ENCODE results near the gene NRROS.
A peak's percentile ranks its signal among the peaks of the same experiment; 100 is the strongest.
"Not testable (repeated sequence)": the region's sequence is repeated elsewhere in the genome, so short reads cannot be mapped to it uniquely, and the experiment has no call there.

The NRROS gene

GRCh38 chr3:196636369-196637349 lies 2.8 kb upstream of the NRROS start:
- no peaks in the 10 kb centered on the region for H3K36me3 ChIP-seq (ENCODE audit: control insufficient read depth, insufficient read depth, low read length)
- no peak overlapping the region for H3K27ac ChIP-seq (ENCODE audit: insufficient read depth, low read length, poor library complexity, severe bottlenecking)
- H3K4me1 ChIP-seq (ENCODE audit: control insufficient read depth, insufficient read depth, low read length, poor library complexity, severe bottlenecking) = peaks cover 32% of the 10 kb centered on the region
- H3K9me3 ChIP-seq (ENCODE audit: control insufficient read depth, low read length) = no peaks in the 10 kb centered on the region
- H3K27me3 ChIP-seq (replicated peaks; ENCODE audit: control insufficient read depth, insufficient read depth, low read length, poor library complexity, severe bottlenecking) = no peaks in the 10 kb centered on the region
- no peak for DNase-seq
- H3K4me3 ChIP-seq (ENCODE audit: insufficient read depth, low read depth, low read length, poor library complexity, severe bottlenecking) = no peak overlapping the region

GRCh38 chr3:196637941-196638340 lies 1.6 kb upstream of the NRROS start:
- H3K27ac ChIP-seq (ENCODE audit: insufficient read depth, low read length, poor library complexity, severe bottlenecking) = peak overlapping the region; percentile 79
- not testable (repeated sequence) for DNase-seq; H3K4me3 ChIP-seq (ENCODE audit: insufficient read depth, low read depth, low read length, poor library complexity, severe bottlenecking); H3K27me3 ChIP-seq (replicated peaks; ENCODE audit: control insufficient read depth, insufficient read depth, low read length, poor library complexity, severe bottlenecking); H3K9me3 ChIP-seq (ENCODE audit: control insufficient read depth, low read length); H3K36me3 ChIP-seq (ENCODE audit: control insufficient read depth, insufficient read depth, low read length)
- peaks cover 36% of the 10 kb centered on the region for H3K4me1 ChIP-seq (ENCODE audit: control insufficient read depth, insufficient read depth, low read length, poor library complexity, severe bottlenecking)

- Histone ChIP-seq H3K36me3 (ENCODE audit: control insufficient read depth, insufficient read depth, low read length) (no peaks in the 10 kb centered on the region), H3K4me1 (ENCODE audit: control insufficient read depth, insufficient read depth, low read length, poor library complexity, severe bottlenecking) (peaks cover 34% of the 10 kb centered on the region), H3K4me3 (ENCODE audit: insufficient read depth, low read depth, low read length, poor library complexity, severe bottlenecking) (peak overlapping the region; percentile 75), H3K27ac (ENCODE audit: insufficient read depth, low read length, poor library complexity, severe bottlenecking) (peak overlapping the region; percentile 79), H3K27me3 (replicated peaks; ENCODE audit: control insufficient read depth, insufficient read depth, low read length, poor library complexity, severe bottlenecking) (no peaks in the 10 kb centered on the region), H3K9me3 (ENCODE audit: control insufficient read depth, low read length) (no peaks in the 10 kb centered on the region)
- DNase-seq = no peak
These were observed 522 bp upstream of the NRROS start for GRCh38 chr3:196638861-196639482.

- peak overlapping the region; percentile 75 for H3K4me3 ChIP-seq (ENCODE audit: insufficient read depth, low read depth, low read length, poor library complexity, severe bottlenecking)
- H3K9me3 ChIP-seq (ENCODE audit: control insufficient read depth, low read length) = no peaks in the 10 kb centered on the region
- no peak for DNase-seq
- peaks cover 4% of the 10 kb centered on the region for H3K36me3 ChIP-seq (ENCODE audit: control insufficient read depth, insufficient read depth, low read length)
- peaks cover 40% of the 10 kb centered on the region for H3K4me1 ChIP-seq (ENCODE audit: control insufficient read depth, insufficient read depth, low read length, poor library complexity, severe bottlenecking)
- H3K27ac ChIP-seq (ENCODE audit: insufficient read depth, low read length, poor library complexity, severe bottlenecking) = peak overlapping the region; percentile 79
- H3K27me3 ChIP-seq (replicated peaks; ENCODE audit: control insufficient read depth, insufficient read depth, low read length, poor library complexity, severe bottlenecking) = no peaks in the 10 kb centered on the region
These were observed 964 bp downstream of the NRROS start for GRCh38 chr3:196640297-196641018.

GRCh38 chr3:196641333-196642054 lies 2.0 kb downstream of the NRROS start:
- Histone ChIP-seq H3K27ac (ENCODE audit: insufficient read depth, low read length, poor library complexity, severe bottlenecking) (peak overlapping the region; percentile 79), H3K36me3 (ENCODE audit: control insufficient read depth, insufficient read depth, low read length) (peaks cover 9% of the 10 kb centered on the region), H3K4me1 (ENCODE audit: control insufficient read depth, insufficient read depth, low read length, poor library complexity, severe bottlenecking) (peaks cover 45% of the 10 kb centered on the region), H3K4me3 (ENCODE audit: insufficient read depth, low read depth, low read length, poor library complexity, severe bottlenecking) (peak overlapping the region; percentile 75), H3K9me3 (ENCODE audit: control insufficient read depth, low read length) (no peaks in the 10 kb centered on the region), H3K27me3 (replicated peaks; ENCODE audit: control insufficient read depth, insufficient read depth, low read length, poor library complexity, severe bottlenecking) (no peaks in the 10 kb centered on the region)
- DNase-seq = peak in 2 of 3 donors; percentile 20 to 35

GRCh38 chr3:196642434-196642833 lies 2.9 kb downstream of the NRROS start:
- H3K4me1 ChIP-seq (ENCODE audit: control insufficient read depth, insufficient read depth, low read length, poor library complexity, severe bottlenecking) = peaks cover 45% of the 10 kb centered on the region
- H3K36me3 ChIP-seq (ENCODE audit: control insufficient read depth, insufficient read depth, low read length) = peaks cover 9% of the 10 kb centered on the region
- no peak for DNase-seq
- H3K9me3 ChIP-seq (ENCODE audit: control insufficient read depth, low read length) = no peaks in the 10 kb centered on the region
- peak overlapping the region; percentile 79 for H3K27ac ChIP-seq (ENCODE audit: insufficient read depth, low read length, poor library complexity, severe bottlenecking)
- H3K27me3 ChIP-seq (replicated peaks; ENCODE audit: control insufficient read depth, insufficient read depth, low read length, poor library complexity, severe bottlenecking) = no peaks in the 10 kb centered on the region
- peak overlapping the region; percentile 13 for H3K4me3 ChIP-seq (ENCODE audit: insufficient read depth, low read depth, low read length, poor library complexity, severe bottlenecking)

GRCh38 chr3:196643201-196643749 lies 3.8 kb downstream of the NRROS start:
- no peaks in the 10 kb centered on the region for H3K27me3 ChIP-seq (replicated peaks; ENCODE audit: control insufficient read depth, insufficient read depth, low read length, poor library complexity, severe bottlenecking)
- no peaks in the 10 kb centered on the region for H3K9me3 ChIP-seq (ENCODE audit: control insufficient read depth, low read length)
- H3K36me3 ChIP-seq (ENCODE audit: control insufficient read depth, insufficient read depth, low read length) = peaks cover 9% of the 10 kb centered on the region
- H3K4me3 ChIP-seq (ENCODE audit: insufficient read depth, low read depth, low read length, poor library complexity, severe bottlenecking) = peak overlapping the region; percentile 7
- H3K27ac ChIP-seq (ENCODE audit: insufficient read depth, low read length, poor library complexity, severe bottlenecking) = peak overlapping the region; percentile 79
- H3K4me1 ChIP-seq (ENCODE audit: control insufficient read depth, insufficient read depth, low read length, poor library complexity, severe bottlenecking) = peaks cover 45% of the 10 kb centered on the region
- DNase-seq = peak in 2 of 3 donors; percentile 12 to 23

- H3K27ac ChIP-seq (ENCODE audit: insufficient read depth, low read length, poor library complexity, severe bottlenecking) = peak overlapping the region; percentile 79
- H3K4me1 ChIP-seq (ENCODE audit: control insufficient read depth, insufficient read depth, low read length, poor library complexity, severe bottlenecking) = peaks cover 40% of the 10 kb centered on the region
- no peak for DNase-seq
- no peaks in the 10 kb centered on the region for H3K27me3 ChIP-seq (replicated peaks; ENCODE audit: control insufficient read depth, insufficient read depth, low read length, poor library complexity, severe bottlenecking)
- no peaks in the 10 kb centered on the region for H3K9me3 ChIP-seq (ENCODE audit: control insufficient read depth, low read length)
- H3K4me3 ChIP-seq (ENCODE audit: insufficient read depth, low read depth, low read length, poor library complexity, severe bottlenecking) = no peak overlapping the region
- H3K36me3 ChIP-seq (ENCODE audit: control insufficient read depth, insufficient read depth, low read length) = peaks cover 9% of the 10 kb centered on the region
These were observed 4.3 kb downstream of the NRROS start for GRCh38 chr3:196643761-196644160.

- H3K4me1 ChIP-seq (ENCODE audit: control insufficient read depth, insufficient read depth, low read length, poor library complexity, severe bottlenecking) = peaks cover 43% of the 10 kb centered on the region
- DNase-seq = no peak
These were observed 5.6 kb downstream of the NRROS start for GRCh38 chr3:196645096-196645495.

More at GRCh38 chr3:196645096-196645495, 5.6 kb downstream of the NRROS start:
- Histone ChIP-seq H3K27me3 (replicated peaks; ENCODE audit: control insufficient read depth, insufficient read depth, low read length, poor library complexity, severe bottlenecking) (no peaks in the 10 kb centered on the region), H3K4me3 (ENCODE audit: insufficient read depth, low read depth, low read length, poor library complexity, severe bottlenecking) (no peak overlapping the region), H3K36me3 (ENCODE audit: control insufficient read depth, insufficient read depth, low read length) (peaks cover 9% of the 10 kb centered on the region), H3K9me3 (ENCODE audit: control insufficient read depth, low read length) (no peaks in the 10 kb centered on the region), H3K27ac (ENCODE audit: insufficient read depth, low read length, poor library complexity, severe bottlenecking) (no peak overlapping the region)

All from effector memory CD4-positive, alpha-beta T cell (primary cell).